Limb (tissue), 2 donors: ENCODE results near the gene TSC22D3.
"Not testable (repeated sequence)": the region's sequence is repeated elsewhere in the genome, so short reads cannot be mapped to it uniquely, and the experiment has no call there.

Experiments used
- DNase-seq, 2 donors: peaks; one replicate each; pipeline ENCODE4 v3.0.0-alpha.2; 2016; ENCODE audit errors: extremely low spot score in 2 of 2

The TSC22D3 gene

GRCh38 chrX:107712231-107713202 lies 63.1 kb downstream of the TSC22D3 start:
- no peak for DNase-seq

GRCh38 chrX:107711521-107712181 lies 63.9 kb downstream of the TSC22D3 start:
- no peak for DNase-seq

GRCh38 chrX:107710617-107711391 lies 64.8 kb downstream of the TSC22D3 start:
- peak in 1 of 2 donors; percentile 68 for DNase-seq

GRCh38 chrX:107709266-107709806 lies 66.3 kb downstream of the TSC22D3 start:
- no peak for DNase-seq

GRCh38 chrX:107708762-107709161 lies 66.8 kb downstream of the TSC22D3 start:
- DNase-seq, result no peak

GRCh38 chrX:107707866-107708265 lies 67.7 kb downstream of the TSC22D3 start:
- no peak for DNase-seq

- DNase-seq, result no peak
Measured at GRCh38 chrX:107706309-107706708, 69.3 kb downstream of the TSC22D3 start.

GRCh38 chrX:107704587-107704986 lies 71.0 kb downstream of the TSC22D3 start:
- DNase-seq, result no peak

GRCh38 chrX:107704181-107704580 lies 71.4 kb downstream of the TSC22D3 start:
- no peak for DNase-seq

- no peak for DNase-seq
Measured at GRCh38 chrX:107701493-107702121, 74.0 kb downstream of the TSC22D3 start.

GRCh38 chrX:107700790-107701189 lies 74.8 kb downstream of the TSC22D3 start:
- DNase-seq, result no peak

- no peak for DNase-seq
Measured at GRCh38 chrX:107700317-107700774, 75.2 kb downstream of the TSC22D3 start.

- DNase-seq, result no peak
Measured at GRCh38 chrX:107699616-107700015, 76.0 kb downstream of the TSC22D3 start.

GRCh38 chrX:107691024-107691448 lies 84.6 kb downstream of the TSC22D3 start:
- DNase-seq, result no peak

GRCh38 chrX:107687445-107687844 lies 88.1 kb downstream of the TSC22D3 start:
- no peak for DNase-seq

GRCh38 chrX:107686792-107687191 lies 88.8 kb downstream of the TSC22D3 start:
- no peak for DNase-seq

GRCh38 chrX:107686026-107686425 lies 89.6 kb downstream of the TSC22D3 start:
- DNase-seq, result no peak

GRCh38 chrX:107685586-107685985 lies 90.0 kb downstream of the TSC22D3 start:
- not testable (repeated sequence) for DNase-seq

- no peak for DNase-seq
Measured at GRCh38 chrX:107684956-107685385, 90.6 kb downstream of the TSC22D3 start.

GRCh38 chrX:107683931-107684330 lies 91.7 kb downstream of the TSC22D3 start:
- no peak for DNase-seq
